ENCODE data around the gene CES2. TPM values are rescaled to one million over a fixed set of nuclear protein-coding genes. Genes with fewer than 3 reads are reported as not detected.

CES2 gene
- total and polyA plus RNA-seq, 2 of the 8 experiments (the other 6 are each of a cell fraction or from before 2014, with no cell fraction given), result 8.6 to 14.7 TPM

GRCh38 chr16:66891797-66892196 lies 43.5 kb upstream of the CES2 start:
- Histone ChIP-seq H2AK5ac (ENCODE audit: low read depth, low read length) (no peak overlapping the region), H3K27ac (ENCODE audit: low read depth, low read length) (no peak overlapping the region), H3K56ac (replicated peaks; ENCODE audit: insufficient read length, low read depth, low read length) (no peak overlapping the region), H3K9me3 (ENCODE audit: insufficient read depth in 2 of 2, low read depth in 1 of 2, low read length in 1 of 2) (no peaks in the 10 kb centered on the region), H3K4me3 (ENCODE audit: extremely low read depth in 1 of 4, insufficient read depth in 2 of 4, low read depth in 3 of 4, low read length in 4 of 4) (no peak overlapping the region), H3K4me2 (ENCODE audit: insufficient read depth in 1 of 2, low read depth in 2 of 2, low read length in 2 of 2) (no peak overlapping the region), H3K36me3 (ENCODE audit: control insufficient read depth in 2 of 4, insufficient read depth in 4 of 4, low read length in 3 of 4) (peaks cover 0 to 6% (median 3%) of the 10 kb centered on the region in 4 experiments; a peak in 2 of 8 replicates), H3K4ac (replicated peaks; ENCODE audit: insufficient read length, low read depth, low read length) (no peak overlapping the region), H3K79me1 (ENCODE audit: low read depth, low read length) (no peaks in the 10 kb centered on the region), H3K14ac (ENCODE audit: insufficient read length) (no peak overlapping the region), H3K79me2 (ENCODE audit: control insufficient read depth in 1 of 2, insufficient read depth in 2 of 2, low read length in 2 of 2) (no peaks in the 10 kb centered on the region; a peak in 1 of 4 replicates), H2AFZ (ENCODE audit: low read length) (no peak overlapping the region), H4K91ac (replicated peaks; ENCODE audit: insufficient read length, low read length) (no peak overlapping the region), H2BK5ac (ENCODE audit: low read depth, low read length) (no peak overlapping the region), H2BK120ac (replicated peaks; ENCODE audit: low read depth, low read length) (no peak overlapping the region), H4K8ac (ENCODE audit: extremely low read depth, insufficient read depth, low read length) (no peak overlapping the region), H2BK20ac (ENCODE audit: low read length) (no peak overlapping the region), H3K27me3 (replicated peaks in 1 of 4; ENCODE audit: control insufficient read depth in 3 of 4, extremely low read depth in 1 of 4, insufficient read depth in 3 of 4, low read length in 3 of 4) (no peaks in the 10 kb centered on the region; a peak in 1 of 7 replicates), H3K9ac (replicated peaks in 1 of 4; ENCODE audit: extremely low read depth in 1 of 4, low read depth in 3 of 4, low read length in 3 of 4) (no peak overlapping the region), H3K18ac (ENCODE audit: extremely low read depth, low read length) (no peak overlapping the region), H3K23me2 (ENCODE audit: low read depth, low read length) (no peaks in the 10 kb centered on the region), H2BK15ac (ENCODE audit: low read length) (no peak overlapping the region), H4K5ac (ENCODE audit: insufficient read length, low read depth, low read length) (no peak overlapping the region), H3K4me1 (replicated peaks in 1 of 4; ENCODE audit: control insufficient read depth in 3 of 4, insufficient read depth in 4 of 4, low read length in 3 of 4) (no peaks in the 10 kb centered on the region), H2BK12ac (ENCODE audit: low read depth, low read length) (no peak overlapping the region), H4K20me1 (replicated peaks in 1 of 2; ENCODE audit: control insufficient read depth in 1 of 2, insufficient read depth in 2 of 2, low read length in 2 of 2) (peaks cover 6 to 13% of the 10 kb centered on the region in 2 experiments), H3K23ac (ENCODE audit: insufficient read length) (no peak overlapping the region)
- ChIA-PET CTCF (ENCODE audit: partially characterized antibody) (interaction anchor here (0.6 to 42.0 kb wide), 9 partner anchors 9 to 301 kb away, joined by 3 to 1009 read pairs (median 3); partner anchors contain the start of genes CDH16 and RRAD), POLR2A (ENCODE audit: partially characterized antibody) (interaction anchor here (1.5 to 1.7 kb wide), 2 partner anchors 10 to 11 kb away, joined by 5 to 7 read pairs; partner anchors contain the start of gene PDP2)
- no peak for FAIRE-seq
- no peak for TF ChIP-seq EGR1 (IDR thresholded peaks at IDR 0.05; ENCODE audit: borderline replicate concordance, low read depth, low read length)
- DNase-seq (ENCODE audit: low read depth in 1 of 2, low spot score in 2 of 2), result no peak
- WGBS, 2 experiments (ENCODE audit: extremely low coverage in 1 of 2, insufficient coverage in 1 of 2, insufficient read length in 1 of 2, insufficient replicate concordance in 2 of 2, low coverage in 1 of 2, low lambda C conversion rate in 2 of 2, missing lambda C conversion rate in 1 of 2), result 85% methylated on average over 6 of the region's 6 CpGs; no CpG with 5 or more reads in 1 of the 2 experiments

Measured in H1 (cell line).